Measurements from ENCODE around the gene ZFAND3. TPM values are rescaled to one million over a fixed set of nuclear protein-coding genes. Genes with fewer than 3 reads are reported as not detected.
A peak's percentile ranks its signal among the peaks of the same experiment; 100 is the strongest.
"Not testable (repeated sequence)": the region's sequence is repeated elsewhere in the genome, so short reads cannot be mapped to it uniquely, and the experiment has no call there.

The ZFAND3 gene
- total RNA-seq, 1 experiment from 2014 or later = 24.4 TPM

- Histone ChIP-seq H3K27ac (no peak overlapping the region), H3K4me3 (no peak overlapping the region), H3K36me3 (no peaks in the 10 kb centered on the region), H3K27me3 (replicated peaks) (no peaks in the 10 kb centered on the region), H3K9me3 (replicated peaks) (no peaks in the 10 kb centered on the region), H3K4me1 (replicated peaks) (peaks cover 34% of the 10 kb centered on the region)
- peak; percentile 22 to 52 for DNase-seq (ENCODE audit: low read depth in 1 of 2, low spot score in 2 of 2)
Observed at GRCh38 chr6:37940074-37940847, 120.7 kb downstream of the ZFAND3 start.

DNA sequence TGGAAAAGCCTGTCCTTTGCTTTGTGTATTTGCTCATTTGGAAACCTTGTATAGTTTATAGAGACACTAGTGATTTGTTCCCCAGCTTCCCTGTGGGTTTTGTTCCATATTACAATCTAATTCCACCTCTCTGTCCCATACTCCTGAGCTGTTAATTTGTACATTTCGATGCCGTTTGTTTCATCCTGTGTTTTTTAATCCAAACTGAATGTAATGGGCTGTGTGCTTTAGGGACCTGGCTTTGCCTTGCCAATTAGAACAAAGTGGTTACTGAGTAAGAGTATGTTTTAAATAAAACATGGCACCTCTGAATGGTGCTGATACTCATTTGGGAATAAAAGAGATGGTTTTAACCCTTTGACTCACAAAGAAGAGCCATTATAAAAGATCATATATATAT, 122.3 kb downstream of the ZFAND3 start:
- H3K4me3 ChIP-seq = no peak overlapping the region

GRCh38 chr6:37942606-37943376, 123.3 kb downstream of the ZFAND3 start:
- H3K4me1 ChIP-seq (replicated peaks) = peaks cover 38% of the 10 kb centered on the region
- DNase-seq (ENCODE audit: low read depth in 1 of 2, low spot score in 2 of 2) = no peak
- no peaks in the 10 kb centered on the region for H3K9me3 ChIP-seq (replicated peaks)
- H3K27me3 ChIP-seq (replicated peaks) = no peaks in the 10 kb centered on the region
- no peaks in the 10 kb centered on the region for H3K36me3 ChIP-seq
- H3K27ac ChIP-seq = no peak overlapping the region
- no peak overlapping the region for H3K4me3 ChIP-seq

More for the DNA sequence above, 122.3 kb downstream of the ZFAND3 start:
- no peak for DNase-seq (ENCODE audit: low read depth in 1 of 2, low spot score in 2 of 2)
- Histone ChIP-seq H3K27ac (no peak overlapping the region), H3K36me3 (no peaks in the 10 kb centered on the region), H3K9me3 (replicated peaks) (no peaks in the 10 kb centered on the region), H3K27me3 (replicated peaks) (no peaks in the 10 kb centered on the region), H3K4me1 (replicated peaks) (peaks cover 34% of the 10 kb centered on the region)

GRCh38 chr6:37943436-37944058, 124.0 kb downstream of the ZFAND3 start:
- no peak for DNase-seq (ENCODE audit: low read depth in 1 of 2, low spot score in 2 of 2)
- Histone ChIP-seq H3K27ac (no peak overlapping the region), H3K27me3 (replicated peaks) (no peaks in the 10 kb centered on the region), H3K4me3 (no peak overlapping the region), H3K9me3 (replicated peaks) (no peaks in the 10 kb centered on the region), H3K36me3 (no peaks in the 10 kb centered on the region), H3K4me1 (replicated peaks) (peaks cover 36% of the 10 kb centered on the region)

GRCh38 chr6:37946057-37946456, 126.5 kb downstream of the ZFAND3 start:
- Histone ChIP-seq H3K36me3 (no peaks in the 10 kb centered on the region), H3K4me1 (replicated peaks) (peaks cover 17% of the 10 kb centered on the region), H3K4me3 (no peak overlapping the region), H3K27me3 (replicated peaks) (no peaks in the 10 kb centered on the region), H3K27ac (no peak overlapping the region), H3K9me3 (replicated peaks) (no peaks in the 10 kb centered on the region)
- DNase-seq (ENCODE audit: low read depth in 1 of 2, low spot score in 2 of 2) = no peak

GRCh38 chr6:37947468-37947867, 127.9 kb downstream of the ZFAND3 start:
- DNase-seq (ENCODE audit: low read depth in 1 of 2, low spot score in 2 of 2) = no peak
- H3K4me3 ChIP-seq = no peak overlapping the region
- H3K36me3 ChIP-seq = no peaks in the 10 kb centered on the region
- no peaks in the 10 kb centered on the region for H3K9me3 ChIP-seq (replicated peaks)
- H3K27ac ChIP-seq = no peak overlapping the region
- H3K4me1 ChIP-seq (replicated peaks) = peaks cover 16% of the 10 kb centered on the region
- no peaks in the 10 kb centered on the region for H3K27me3 ChIP-seq (replicated peaks)

GRCh38 chr6:37948584-37948983, 129.1 kb downstream of the ZFAND3 start:
- not testable (repeated sequence) for H3K27ac ChIP-seq; H3K9me3 ChIP-seq (replicated peaks); H3K4me1 ChIP-seq (replicated peaks); H3K36me3 ChIP-seq; H3K4me3 ChIP-seq; H3K27me3 ChIP-seq (replicated peaks); DNase-seq (ENCODE audit: low read depth in 1 of 2, low spot score in 2 of 2)

GRCh38 chr6:37952027-37952426, 132.5 kb downstream of the ZFAND3 start:
- no peak overlapping the region for H3K4me3 ChIP-seq
- DNase-seq (ENCODE audit: low read depth in 1 of 2, low spot score in 2 of 2) = no peak
- no peaks in the 10 kb centered on the region for H3K27me3 ChIP-seq (replicated peaks)
- H3K4me1 ChIP-seq (replicated peaks) = peaks cover 8% of the 10 kb centered on the region; the same call in 1 of the 2 replicates
- H3K27ac ChIP-seq = no peak overlapping the region
- H3K9me3 ChIP-seq (replicated peaks) = no peaks in the 10 kb centered on the region
- no peaks in the 10 kb centered on the region; the same call in 1 of the 2 replicates for H3K36me3 ChIP-seq

DNA sequence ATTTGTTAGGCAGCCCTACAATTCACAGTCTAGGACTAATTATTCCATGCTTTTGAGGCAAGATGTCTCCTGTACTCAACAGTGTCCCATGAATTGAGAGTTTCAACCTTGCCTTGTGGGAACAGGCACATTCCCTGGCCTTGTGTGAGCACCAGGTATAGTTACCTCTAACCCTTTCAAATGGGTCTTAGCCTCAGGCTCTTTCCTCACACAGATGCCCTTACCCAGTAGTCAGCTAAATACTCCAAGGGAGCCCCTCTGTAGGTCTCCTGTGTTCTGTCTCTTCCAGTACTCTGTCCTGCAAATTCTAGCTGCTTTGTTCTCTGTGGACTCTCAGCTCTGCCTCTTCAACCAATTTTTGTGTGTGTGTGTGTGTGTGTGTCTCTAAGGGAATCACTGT, 135.3 kb downstream of the ZFAND3 start:
- no peaks in the 10 kb centered on the region for H3K27me3 ChIP-seq (replicated peaks)
- H3K4me1 ChIP-seq (replicated peaks) = no peaks in the 10 kb centered on the region
- H3K4me3 ChIP-seq = no peak overlapping the region
- DNase-seq (ENCODE audit: low read depth in 1 of 2, low spot score in 2 of 2) = no peak
- no peaks in the 10 kb centered on the region; the same call in 1 of the 2 replicates for H3K36me3 ChIP-seq
- H3K9me3 ChIP-seq (replicated peaks) = no peaks in the 10 kb centered on the region
- no peak overlapping the region for H3K27ac ChIP-seq

GRCh38 chr6:37956711-37957275, 137.3 kb downstream of the ZFAND3 start:
- Histone ChIP-seq H3K36me3 (no peaks in the 10 kb centered on the region; the same call in none of the 2 replicates), H3K9me3 (replicated peaks) (no peaks in the 10 kb centered on the region), H3K27ac (no peak overlapping the region), H3K27me3 (replicated peaks) (no peaks in the 10 kb centered on the region), H3K4me3 (no peak overlapping the region), H3K4me1 (replicated peaks) (no peaks in the 10 kb centered on the region)
- DNase-seq (ENCODE audit: low read depth in 1 of 2, low spot score in 2 of 2) = no peak

DNA sequence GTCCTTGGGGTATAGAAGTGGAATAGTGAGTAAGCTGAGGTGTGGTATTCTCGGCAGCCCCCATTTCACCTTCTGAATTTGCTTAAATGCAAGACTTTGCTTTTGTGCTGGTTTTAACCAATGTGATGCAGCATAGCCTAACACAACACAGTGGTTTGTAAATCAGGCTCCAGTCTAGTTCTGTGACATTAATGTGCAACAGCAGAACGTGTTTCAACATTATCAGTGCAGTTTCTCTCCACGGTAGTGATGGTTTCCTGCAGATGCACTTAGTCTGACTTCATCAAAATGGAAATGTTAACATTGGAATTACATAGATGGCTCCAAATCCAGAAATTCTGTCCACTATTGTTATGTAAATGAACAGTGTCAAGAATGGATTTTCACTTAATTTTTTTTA, 139.5 kb downstream of the ZFAND3 start:
- DNase-seq (ENCODE audit: low read depth in 1 of 2, low spot score in 2 of 2) = no peak
- H3K36me3 ChIP-seq = peaks cover 2% of the 10 kb centered on the region

GRCh38 chr6:37960139-37960935, 140.8 kb downstream of the ZFAND3 start:
- Histone ChIP-seq H3K9me3 (replicated peaks) (no peaks in the 10 kb centered on the region), H3K36me3 (peaks cover 2% of the 10 kb centered on the region), H3K4me3 (no peak overlapping the region), H3K27me3 (replicated peaks) (no peaks in the 10 kb centered on the region), H3K4me1 (replicated peaks) (no peaks in the 10 kb centered on the region), H3K27ac (no peak overlapping the region)
- no peak for DNase-seq (ENCODE audit: low read depth in 1 of 2, low spot score in 2 of 2)

More for the DNA sequence above, 139.5 kb downstream of the ZFAND3 start:
- Histone ChIP-seq H3K9me3 (replicated peaks) (no peaks in the 10 kb centered on the region), H3K27ac (no peak overlapping the region), H3K4me3 (no peak overlapping the region), H3K27me3 (replicated peaks) (no peaks in the 10 kb centered on the region), H3K4me1 (replicated peaks) (no peaks in the 10 kb centered on the region)

DNA sequence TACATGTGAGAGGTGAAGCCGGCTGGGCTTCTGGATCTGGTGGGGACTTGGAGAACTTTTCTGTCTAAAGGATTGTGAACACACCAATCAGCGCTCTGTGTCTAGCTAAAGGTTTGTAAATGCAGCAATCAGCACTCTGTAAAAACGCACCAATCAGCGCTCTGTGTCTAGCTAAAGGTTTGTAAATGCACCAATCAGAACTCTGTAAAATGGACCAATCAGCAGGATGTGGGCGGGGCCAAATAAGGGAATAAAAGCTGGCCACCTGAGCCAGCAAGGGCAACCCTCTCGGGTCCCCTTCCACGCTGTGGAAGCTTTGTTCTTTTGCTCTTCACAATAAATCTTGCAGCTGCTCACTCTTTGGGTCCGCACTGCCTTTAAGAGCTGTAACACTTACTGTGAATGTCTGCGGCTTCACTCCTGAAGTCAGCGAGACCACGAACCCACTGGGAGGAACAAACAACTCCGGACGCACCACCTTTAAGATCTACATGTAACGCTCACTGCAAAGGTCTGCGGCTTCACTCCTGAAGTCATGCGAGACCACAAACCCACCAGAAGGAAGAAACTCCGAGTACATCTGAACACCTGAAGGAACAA, 143.1 kb downstream of the ZFAND3 start:
- not testable (repeated sequence) for DNase-seq (ENCODE audit: low read depth in 1 of 2, low spot score in 2 of 2); H3K4me3 ChIP-seq; H3K9me3 ChIP-seq (replicated peaks)

More for the DNA sequence above, 143.1 kb downstream of the ZFAND3 start:
- not testable (repeated sequence) for H3K36me3 ChIP-seq; H3K27ac ChIP-seq; H3K27me3 ChIP-seq (replicated peaks)
- H3K4me1 ChIP-seq (replicated peaks) = peaks cover 19% of the 10 kb centered on the region

Measured in SJSA1 (cell line).